ENCODE data around the gene ATXN1.

ATXN1 gene

GRCh38 chr6:16742116-16742515, 19.1 kb downstream of the ATXN1 start:
- DNase-seq, result no peak

GRCh38 chr6:16741112-16742016, 19.9 kb downstream of the ATXN1 start:
- DNase-seq, result peak; percentile 98

GRCh38 chr6:16740097-16740496, 21.2 kb downstream of the ATXN1 start:
- no peak for DNase-seq

GRCh38 chr6:16739329-16739801, 21.9 kb downstream of the ATXN1 start:
- peak; percentile 85 for DNase-seq

GRCh38 chr6:16737925-16738324, 23.3 kb downstream of the ATXN1 start:
- DNase-seq, result no peak

- DNase-seq, result peak; percentile 73
Measured at GRCh38 chr6:16736856-16737775, 24.1 kb downstream of the ATXN1 start.

GRCh38 chr6:16735014-16735413, 26.2 kb downstream of the ATXN1 start:
- DNase-seq, result no peak

GRCh38 chr6:16733085-16733484, 28.2 kb downstream of the ATXN1 start:
- DNase-seq, result no peak

- no peak for DNase-seq
Measured at GRCh38 chr6:16731478-16732051, 29.7 kb downstream of the ATXN1 start.

GRCh38 chr6:16730738-16731477, 30.4 kb downstream of the ATXN1 start:
- DNase-seq, result no peak

- no peak for DNase-seq
Measured at GRCh38 chr6:16729744-16730143, 31.5 kb downstream of the ATXN1 start.

- DNase-seq, result peak; percentile 75
Measured at GRCh38 chr6:16729183-16729691, 32.0 kb downstream of the ATXN1 start.

- DNase-seq, result no peak
Measured at GRCh38 chr6:16728513-16729182, 32.6 kb downstream of the ATXN1 start.

GRCh38 chr6:16727996-16728395, 33.3 kb downstream of the ATXN1 start:
- DNase-seq, result no peak

GRCh38 chr6:16725145-16725864, 36.0 kb downstream of the ATXN1 start:
- peak; percentile 86 for DNase-seq

GRCh38 chr6:16723826-16724225, 37.4 kb downstream of the ATXN1 start:
- DNase-seq, result peak; percentile 100

GRCh38 chr6:16723402-16723801, 37.9 kb downstream of the ATXN1 start:
- DNase-seq, result no peak

GRCh38 chr6:16722630-16723029, 38.6 kb downstream of the ATXN1 start:
- no peak for DNase-seq

- no peak for DNase-seq
Measured at GRCh38 chr6:16721977-16722376, 39.3 kb downstream of the ATXN1 start.

GRCh38 chr6:16720861-16721260, 40.4 kb downstream of the ATXN1 start:
- no peak for DNase-seq

- DNase-seq, result no peak
Measured at GRCh38 chr6:16719488-16719887, 41.8 kb downstream of the ATXN1 start.

All from fibroblast of skin of back (primary cell).